Activated CD4-positive, alpha-beta T cell treated with anti-CD3 and anti-CD28 coated beads, Interleukin-2, amount 10 ng/mL, durations not matched to agents 7 days and 5 days (primary cell): ENCODE results near the gene TOPBP1. TPM values are rescaled to one million over a fixed set of nuclear protein-coding genes. Genes with fewer than 3 reads are reported as not detected.

ENCODE experiments used
- CTCF ChIA-PET: fragments of 350-600 bp; sonication (Branson Sonifier 250); formaldehyde crosslinking; loops from one replicate; lab custom pipeline; 2021; ENCODE audit warnings: antibody characterized with exemption; lab: Charles Lee
- POLR2A ChIA-PET: fragments of 350-600 bp; sonication (Branson Sonifier 250); formaldehyde crosslinking; loops from one replicate; lab custom pipeline; 2021; ENCODE audit warnings: antibody characterized with exemption; lab: Charles Lee
- DNase-seq: peaks from one replicate; pipeline ENCODE4 v3.0.0-alpha.2; 2020
- H3K27ac Mint-ChIP-seq: one replicate; pipeline ENCODE4 v1.8.0; 2021; ENCODE audit warnings: mild to moderate bottlenecking, moderate library complexity, mixed read lengths
- H3K27me3 Mint-ChIP-seq: one replicate; pipeline ENCODE4 v1.8.0; 2021; ENCODE audit warnings: mixed read lengths
- H3K36me3 Mint-ChIP-seq: one replicate; pipeline ENCODE4 v1.8.0; 2021; ENCODE audit warnings: low read depth, mixed read lengths
- H3K4me1 Mint-ChIP-seq: one replicate; pipeline ENCODE4 v1.8.0; 2021; ENCODE audit warnings: mixed read lengths
- H3K4me3 Mint-ChIP-seq: one replicate; pipeline ENCODE4 v1.8.0; 2021; ENCODE audit warnings: mild to moderate bottlenecking, moderate library complexity, mixed read lengths
- H3K9me3 Mint-ChIP-seq: one replicate; pipeline ENCODE4 v1.8.0; 2021; ENCODE audit warnings: mixed read lengths
- total RNA-seq, 2 experiments: library from RNA; stranded (reverse); gene quantifications; one replicate each; pipeline ENCODE4 v1.2.3, GENCODE V29; 2021

Gene TOPBP1
- total RNA-seq, 2 experiments from 2014 or later, result 82.1 to 95.1 TPM

DNA sequence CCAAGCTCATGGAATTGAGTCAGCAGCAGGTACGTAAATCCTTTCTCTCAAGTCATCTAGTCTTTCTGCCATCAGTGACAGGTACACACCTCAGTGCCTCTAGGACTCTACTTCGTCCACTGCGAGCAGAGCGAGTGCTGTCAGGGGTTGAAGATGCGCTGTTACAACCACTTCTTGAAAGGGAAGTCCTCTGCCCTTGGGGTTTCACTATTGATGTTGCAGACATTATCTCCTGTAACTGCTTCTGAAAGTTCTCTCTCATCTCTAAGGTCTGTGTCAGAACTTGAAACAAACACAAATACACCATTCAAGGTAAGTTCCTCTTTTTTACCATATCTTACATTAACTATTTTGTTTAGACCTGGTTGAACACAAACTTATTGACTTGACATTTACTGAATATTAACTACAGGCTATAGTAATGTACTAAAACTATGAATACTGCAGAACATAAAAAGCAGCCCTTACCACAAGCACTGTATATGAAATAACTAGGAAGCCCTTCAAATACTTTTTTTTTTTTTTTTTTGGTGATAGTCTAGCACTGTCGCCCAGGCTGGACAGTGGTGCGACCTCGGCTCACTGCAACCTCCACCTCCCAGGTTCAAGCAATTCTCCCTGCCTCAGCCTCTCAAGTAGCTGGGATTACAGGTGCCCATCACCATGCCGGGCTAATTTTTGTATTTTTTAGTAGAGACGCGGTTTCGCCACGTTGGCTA is 41.5 kb downstream of the TOPBP1 start:
- Mint-ChIP-seq H3K4me3 (no peak overlapping the region), H3K9me3 (no peaks in the 10 kb centered on the region), H3K27me3 (no peaks in the 10 kb centered on the region), H3K4me1 (peaks cover 2% of the 10 kb centered on the region), H3K27ac (peak overlapping the region; percentile 32), H3K36me3 (peaks cover 66% of the 10 kb centered on the region)
- ChIA-PET CTCF (interaction anchor here (0.6 to 1.7 kb wide), 2 partner anchors 25 to 1026 kb away, joined by 4 read pairs; no protein-coding TSS in a partner anchor), POLR2A (no interaction called here)
- DNase-seq, result no peak

DNA sequence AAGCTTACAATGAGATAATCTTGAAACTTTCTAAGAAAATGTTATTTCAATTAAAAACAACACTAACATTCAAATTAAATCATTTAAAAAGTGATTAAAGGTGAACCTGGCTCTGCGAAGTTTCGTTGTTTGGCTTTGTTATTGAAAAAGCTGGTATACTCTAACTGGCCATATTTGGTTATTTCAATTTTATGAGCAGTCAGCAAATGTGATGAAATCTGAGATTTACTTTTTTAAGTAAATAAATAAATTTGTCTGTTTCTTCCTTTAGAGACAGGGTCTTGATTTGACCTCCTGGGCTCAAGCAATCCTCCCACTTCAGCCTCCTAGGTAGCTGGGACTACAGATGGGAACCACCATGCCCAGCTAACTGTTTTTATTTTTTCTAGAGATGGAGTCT is 50.2 kb downstream of the TOPBP1 start:
- POLR2A ChIA-PET, result no interaction called here

DNA sequence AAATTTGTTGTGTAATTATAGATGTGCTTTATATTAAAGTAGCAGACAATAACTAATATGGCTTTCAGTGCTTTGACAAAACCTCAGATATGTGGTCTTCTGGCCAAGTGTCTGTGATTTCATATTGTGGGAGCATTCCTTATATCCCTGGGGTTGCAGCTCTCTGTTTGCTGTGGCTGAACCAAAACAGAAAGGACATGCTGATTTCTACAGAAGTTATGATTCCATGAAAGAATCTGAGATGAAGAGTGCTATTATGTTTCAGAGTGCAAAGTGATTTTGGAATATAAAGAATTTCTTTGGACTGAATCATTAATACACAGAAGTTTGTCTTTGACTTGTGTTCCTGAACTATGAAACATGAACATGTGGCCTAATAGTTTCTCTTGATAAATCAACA is 51.7 kb downstream of the TOPBP1 start:
- CTCF ChIA-PET, result no interaction called here
- no peak overlapping the region for H3K4me3 Mint-ChIP-seq
- no peaks in the 10 kb centered on the region for H3K27me3 Mint-ChIP-seq
- POLR2A ChIA-PET, result no interaction called here
- H3K4me1 Mint-ChIP-seq, result no peaks in the 10 kb centered on the region
- no peak for DNase-seq
- H3K9me3 Mint-ChIP-seq, result no peaks in the 10 kb centered on the region
- no peak overlapping the region for H3K27ac Mint-ChIP-seq
- H3K36me3 Mint-ChIP-seq, result peaks cover 67% of the 10 kb centered on the region

More for the DNA sequence above, 50.2 kb downstream of the TOPBP1 start:
- DNase-seq, result no peak
- no peaks in the 10 kb centered on the region for H3K4me1 Mint-ChIP-seq
- CTCF ChIA-PET, result interaction anchor here (1.1 kb wide), 1 partner anchor 33 kb away, joined by 3 read pairs; no protein-coding TSS in a partner anchor
- no peak overlapping the region for H3K4me3 Mint-ChIP-seq
- H3K27me3 Mint-ChIP-seq, result no peaks in the 10 kb centered on the region
- H3K36me3 Mint-ChIP-seq, result peaks cover 68% of the 10 kb centered on the region
- H3K9me3 Mint-ChIP-seq, result no peaks in the 10 kb centered on the region
- H3K27ac Mint-ChIP-seq, result no peak overlapping the region

DNA sequence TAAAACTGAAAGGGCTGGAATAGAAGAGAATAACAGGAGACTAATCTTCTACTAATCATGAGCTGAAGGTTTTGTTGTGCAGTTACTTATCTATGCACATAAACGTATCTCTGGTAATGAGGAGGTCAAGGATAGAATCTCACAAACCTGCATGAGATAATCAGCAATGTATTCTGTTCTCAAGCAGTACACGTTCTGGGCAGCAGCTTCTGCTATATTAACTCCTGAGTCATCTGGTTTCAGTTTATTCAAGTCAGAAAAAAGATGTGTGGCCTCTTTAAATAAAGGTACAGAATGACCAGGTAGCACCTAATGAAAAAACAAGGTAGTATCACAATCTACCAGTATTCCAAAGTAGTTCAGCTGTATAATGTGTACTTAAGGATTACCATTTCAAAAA is 53.4 kb downstream of the TOPBP1 start:
- Mint-ChIP-seq H3K27ac (no peak overlapping the region), H3K27me3 (no peaks in the 10 kb centered on the region), H3K4me3 (no peak overlapping the region), H3K4me1 (no peaks in the 10 kb centered on the region), H3K9me3 (no peaks in the 10 kb centered on the region), H3K36me3 (peaks cover 68% of the 10 kb centered on the region)
- ChIA-PET POLR2A (no interaction called here), CTCF (no interaction called here)
- no peak for DNase-seq

DNA sequence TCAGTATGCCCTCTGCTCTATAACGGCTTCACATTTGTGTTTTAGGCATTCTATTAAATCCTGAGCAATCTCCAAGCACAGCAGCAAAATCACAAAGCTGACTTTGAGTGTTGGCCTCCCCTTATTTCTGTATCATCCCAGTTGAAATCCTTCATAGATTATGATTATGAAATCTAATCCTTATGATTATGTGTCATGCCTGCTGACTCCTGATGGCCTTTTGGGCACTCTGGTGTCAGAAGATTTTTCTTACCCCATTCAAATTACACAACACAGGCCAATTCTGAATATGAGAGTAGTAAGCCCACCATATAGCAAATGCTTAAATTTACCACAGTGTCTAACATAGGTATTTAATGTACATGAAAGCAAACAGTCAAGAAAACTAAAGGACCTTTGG is 53.9 kb downstream of the TOPBP1 start:
- H3K4me1 Mint-ChIP-seq, result no peaks in the 10 kb centered on the region
- CTCF ChIA-PET, result no interaction called here
- peak overlapping the region; percentile 4 for H3K27ac Mint-ChIP-seq
- no peaks in the 10 kb centered on the region for H3K9me3 Mint-ChIP-seq
- H3K36me3 Mint-ChIP-seq, result peaks cover 65% of the 10 kb centered on the region
- H3K4me3 Mint-ChIP-seq, result no peak overlapping the region
- POLR2A ChIA-PET, result no interaction called here
- no peaks in the 10 kb centered on the region for H3K27me3 Mint-ChIP-seq
- DNase-seq, result no peak

DNA sequence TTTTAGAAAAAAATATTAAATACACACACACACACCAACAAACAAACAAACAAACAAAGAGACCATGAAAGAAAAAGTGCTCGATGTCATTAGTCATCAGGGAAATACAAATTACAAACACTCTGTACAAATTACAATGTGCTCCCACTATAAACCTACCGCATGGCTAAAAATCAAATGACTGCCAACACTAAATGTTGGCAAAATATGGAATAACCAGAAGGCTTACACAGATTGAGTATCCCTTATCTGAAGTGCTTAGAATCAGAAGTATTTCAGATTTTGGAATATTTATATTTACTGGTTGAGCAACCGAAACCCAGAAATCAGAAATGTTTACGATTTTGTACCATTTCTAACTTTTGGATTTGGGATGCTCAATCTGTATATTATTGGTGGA is 54.8 kb downstream of the TOPBP1 start:
- no peak for DNase-seq
- no peaks in the 10 kb centered on the region for H3K9me3 Mint-ChIP-seq
- H3K4me3 Mint-ChIP-seq, result no peak overlapping the region
- H3K27me3 Mint-ChIP-seq, result no peaks in the 10 kb centered on the region
- peaks cover 67% of the 10 kb centered on the region for H3K36me3 Mint-ChIP-seq
- POLR2A ChIA-PET, result no interaction called here
- no peaks in the 10 kb centered on the region for H3K4me1 Mint-ChIP-seq
- H3K27ac Mint-ChIP-seq, result no peak overlapping the region
- CTCF ChIA-PET, result interaction anchor here (1.0 to 1.4 kb wide), 2 partner anchors 9 to 26 kb away, joined by 4 to 5 read pairs; no protein-coding TSS in a partner anchor

DNA sequence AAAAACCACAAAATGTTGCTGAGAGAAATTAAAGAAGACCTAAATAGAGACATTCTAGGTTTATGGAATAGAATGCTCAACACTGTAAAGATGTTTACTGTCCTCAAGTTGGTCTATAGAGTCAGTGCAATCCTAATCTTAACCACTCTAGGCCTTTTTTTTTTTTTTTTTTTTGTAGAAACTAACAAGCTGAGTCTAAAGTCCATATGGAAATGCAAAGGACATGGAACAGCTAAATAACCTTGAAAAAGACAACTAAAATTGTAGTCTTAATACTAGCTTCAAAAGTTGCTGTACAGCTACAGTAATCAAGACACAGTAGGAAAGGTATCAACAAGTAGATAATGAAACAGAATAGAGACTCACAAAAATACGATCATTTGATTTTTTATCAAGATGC is 55.4 kb downstream of the TOPBP1 start:
- DNase-seq, result no peak
- Mint-ChIP-seq H3K9me3 (no peaks in the 10 kb centered on the region), H3K36me3 (peaks cover 67% of the 10 kb centered on the region), H3K4me3 (no peak overlapping the region), H3K4me1 (no peaks in the 10 kb centered on the region), H3K27me3 (no peaks in the 10 kb centered on the region), H3K27ac (no peak overlapping the region)
- POLR2A ChIA-PET, result no interaction called here
- CTCF ChIA-PET, result interaction anchor here (1.0 to 1.4 kb wide), 2 partner anchors 9 to 27 kb away, joined by 4 to 5 read pairs; no protein-coding TSS in a partner anchor

DNA sequence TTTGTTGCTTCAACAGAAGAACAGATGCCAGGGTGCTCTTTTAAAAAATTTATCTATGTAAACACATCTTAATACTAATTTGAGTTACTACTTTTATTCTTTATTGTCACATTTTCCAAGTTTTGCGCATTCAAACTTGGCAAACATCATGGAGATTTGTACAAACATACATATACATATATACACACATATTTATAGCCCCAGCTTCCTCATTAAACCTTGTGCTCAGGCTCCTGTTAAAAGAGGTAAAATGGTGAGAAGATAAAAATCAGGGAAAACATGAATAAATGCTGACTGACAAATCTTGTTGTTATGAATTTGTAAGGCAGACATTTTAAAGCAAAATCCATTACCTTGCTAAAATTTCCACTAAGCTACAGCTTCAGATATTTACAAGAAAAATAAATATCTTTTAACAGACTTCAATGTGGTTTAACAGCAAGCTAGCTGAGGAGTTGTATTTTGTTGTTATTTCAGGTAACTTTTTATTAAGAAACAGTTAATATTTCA is 61.1 kb downstream of the TOPBP1 start:
- peaks cover 1% of the 10 kb centered on the region for H3K4me1 Mint-ChIP-seq
- POLR2A ChIA-PET, result no interaction called here
- no peaks in the 10 kb centered on the region for H3K9me3 Mint-ChIP-seq
- H3K4me3 Mint-ChIP-seq, result no peak overlapping the region
- H3K36me3 Mint-ChIP-seq, result peaks cover 35% of the 10 kb centered on the region
- CTCF ChIA-PET, result interaction anchor here (0.6 to 1.3 kb wide), 2 partner anchors 45 to 49 kb away, joined by 3 read pairs; no protein-coding TSS in a partner anchor
- no peak for DNase-seq
- no peaks in the 10 kb centered on the region for H3K27me3 Mint-ChIP-seq
- H3K27ac Mint-ChIP-seq, result no peak overlapping the region

DNA sequence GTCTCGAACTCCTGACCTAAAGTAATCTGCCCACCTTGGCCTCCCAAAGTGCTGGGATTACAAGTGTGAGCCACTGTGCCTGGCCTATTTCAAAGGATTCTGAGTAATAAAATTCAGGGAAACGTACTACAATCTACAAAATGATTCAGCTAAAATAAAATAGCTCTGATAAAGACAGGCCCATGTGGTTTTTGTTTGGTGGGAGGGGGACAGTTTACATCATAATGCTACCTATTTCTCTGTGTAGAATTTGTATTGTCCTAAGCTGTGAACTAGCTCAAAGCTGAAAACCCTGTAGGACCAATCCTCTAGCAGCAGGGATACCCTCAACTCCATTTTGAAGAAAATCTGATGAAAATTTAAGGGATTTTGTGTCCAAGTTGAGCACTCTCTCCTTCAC is 62.5 kb downstream of the TOPBP1 start:
- CTCF ChIA-PET, result no interaction called here
- DNase-seq, result no peak
- Mint-ChIP-seq H3K36me3 (peaks cover 27% of the 10 kb centered on the region), H3K4me3 (no peak overlapping the region), H3K4me1 (peaks cover 1% of the 10 kb centered on the region), H3K27ac (no peak overlapping the region), H3K9me3 (no peaks in the 10 kb centered on the region), H3K27me3 (no peaks in the 10 kb centered on the region)
- POLR2A ChIA-PET, result no interaction called here

DNA sequence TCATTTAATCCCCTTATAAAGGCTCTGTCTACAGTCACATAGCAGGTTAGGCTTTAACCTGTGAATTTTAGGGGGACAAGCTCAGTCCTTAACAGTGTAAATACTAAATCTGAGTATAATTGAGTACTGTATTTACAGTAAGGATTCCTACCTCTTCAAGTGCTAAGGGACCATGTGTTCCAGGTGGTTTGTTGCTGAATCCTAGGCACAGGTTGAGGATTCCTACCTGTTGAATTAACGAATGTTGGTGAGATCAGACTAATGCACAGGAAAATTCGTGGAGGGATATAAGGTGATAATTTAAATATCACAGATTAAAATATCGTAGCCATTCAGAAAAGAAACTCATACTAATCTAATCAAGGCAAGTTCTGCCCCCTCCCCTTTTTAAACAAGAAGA is 63.3 kb downstream of the TOPBP1 start:
- Mint-ChIP-seq H3K36me3 (peaks cover 23% of the 10 kb centered on the region), H3K4me3 (no peak overlapping the region), H3K27me3 (no peaks in the 10 kb centered on the region), H3K27ac (no peak overlapping the region), H3K4me1 (peaks cover 1% of the 10 kb centered on the region), H3K9me3 (no peaks in the 10 kb centered on the region)
- POLR2A ChIA-PET, result no interaction called here
- DNase-seq, result no peak
- CTCF ChIA-PET, result interaction anchor here (1.4 kb wide), 1 partner anchor 19 kb away, joined by 4 read pairs; no protein-coding TSS in a partner anchor

DNA sequence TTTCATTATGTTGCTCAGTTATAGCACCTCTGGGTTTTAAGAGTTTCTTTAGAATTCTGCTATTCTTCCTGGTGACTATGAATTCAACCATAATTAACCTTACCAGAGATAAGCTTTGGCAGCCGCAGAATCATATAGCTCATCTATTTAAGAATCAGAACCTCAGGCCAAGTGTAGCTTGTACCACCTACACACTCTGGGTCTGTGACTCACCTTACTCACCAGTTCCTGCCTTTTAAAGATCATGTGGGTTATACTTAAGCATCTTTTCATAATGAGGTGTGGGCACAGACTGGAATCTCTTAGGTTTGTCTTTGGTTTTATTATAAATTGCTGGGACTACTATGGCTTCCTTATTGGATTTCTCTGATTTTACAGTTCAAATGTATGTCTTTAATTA is 66.4 kb downstream of the TOPBP1 start:
- POLR2A ChIA-PET, result interaction anchor here (0.8 kb wide), 1 partner anchor 144 kb away, joined by 4 read pairs; no protein-coding TSS in a partner anchor
- Mint-ChIP-seq H3K27ac (no peak overlapping the region), H3K4me3 (no peak overlapping the region), H3K36me3 (peaks cover 13% of the 10 kb centered on the region), H3K9me3 (no peaks in the 10 kb centered on the region), H3K4me1 (peaks cover 3% of the 10 kb centered on the region), H3K27me3 (no peaks in the 10 kb centered on the region)
- CTCF ChIA-PET, result interaction anchor here (1.1 to 1.3 kb wide), 4 partner anchors 13 to 25 kb away, joined by 3 to 4 read pairs (median 4); no protein-coding TSS in a partner anchor
- no peak for DNase-seq

DNA sequence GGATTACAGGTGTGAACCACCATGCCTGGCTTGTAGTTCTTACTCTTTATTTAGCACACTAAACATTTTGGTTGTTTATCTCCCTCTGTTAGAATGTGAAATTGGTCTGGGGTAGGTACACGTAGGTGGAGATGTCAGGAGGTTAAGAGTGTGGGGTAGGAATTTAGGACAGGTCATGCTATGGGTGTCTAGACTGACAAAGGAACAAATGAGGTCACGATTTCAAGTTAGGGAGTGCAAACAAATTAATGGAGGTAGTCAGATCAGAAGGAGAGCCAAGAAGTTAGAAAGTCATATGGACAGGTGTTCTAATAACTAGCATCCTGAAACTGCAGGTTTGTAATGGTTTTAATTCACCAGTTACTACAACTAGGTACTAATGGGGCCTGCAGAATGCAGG is 68.5 kb downstream of the TOPBP1 start:
- Mint-ChIP-seq H3K4me1 (peaks cover 5% of the 10 kb centered on the region), H3K4me3 (no peak overlapping the region), H3K27me3 (no peaks in the 10 kb centered on the region), H3K36me3 (peaks cover 23% of the 10 kb centered on the region), H3K9me3 (no peaks in the 10 kb centered on the region), H3K27ac (no peak overlapping the region)
- POLR2A ChIA-PET, result no interaction called here
- no peak for DNase-seq
- CTCF ChIA-PET, result interaction anchor here (1.1 kb wide), 1 partner anchor 23 kb away, joined by 3 read pairs; no protein-coding TSS in a partner anchor

DNA sequence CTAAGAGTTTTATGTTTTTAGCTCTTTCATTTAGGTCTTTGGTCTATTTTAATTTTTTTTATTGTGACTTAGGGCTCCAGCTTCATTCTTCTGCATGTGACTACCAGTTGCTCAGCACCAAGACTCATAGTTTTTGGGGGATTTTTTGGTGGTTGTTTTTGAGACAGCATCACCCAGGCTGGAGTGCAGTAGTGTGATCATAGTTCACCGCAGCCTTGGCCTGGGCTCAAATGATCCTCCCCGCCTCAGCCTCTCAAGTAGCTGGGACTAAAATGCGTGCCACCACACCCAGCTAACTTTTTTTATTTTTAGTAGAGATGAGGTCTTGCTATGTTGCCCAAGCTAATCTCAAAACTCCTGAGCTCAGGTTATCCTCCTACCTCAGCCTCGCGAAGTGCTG is 68.9 kb downstream of the TOPBP1 start:
- POLR2A ChIA-PET, result no interaction called here
- H3K4me1 Mint-ChIP-seq, result peaks cover 5% of the 10 kb centered on the region
- H3K4me3 Mint-ChIP-seq, result no peak overlapping the region
- no peak overlapping the region for H3K27ac Mint-ChIP-seq
- H3K36me3 Mint-ChIP-seq, result peaks cover 24% of the 10 kb centered on the region
- DNase-seq, result no peak
- H3K27me3 Mint-ChIP-seq, result no peaks in the 10 kb centered on the region
- CTCF ChIA-PET, result interaction anchor here (1.1 kb wide), 1 partner anchor 23 kb away, joined by 3 read pairs; no protein-coding TSS in a partner anchor
- H3K9me3 Mint-ChIP-seq, result no peaks in the 10 kb centered on the region
